HUES6 (cell line): ENCODE measurements around the gene ST6GALNAC5.
A peak's percentile ranks its signal among the peaks of the same experiment; 100 is the strongest.
"Not testable (repeated sequence)": the region's sequence is repeated elsewhere in the genome, so short reads cannot be mapped to it uniquely, and the experiment has no call there.

ENCODE experiments used
- H3K27ac ChIP-seq: 2 replicates; pipeline ENCODE4 v1.7.0; 2013; ENCODE audit warnings: low read depth, mild to moderate bottlenecking, low read length, inconsistent platforms
- H3K27me3 ChIP-seq: 2 replicates; pipeline ENCODE4 v1.6.1; 2013; ENCODE audit warnings: low read length; ENCODE audit not compliant: control insufficient read depth, insufficient read depth
- H3K36me3 ChIP-seq: 2 replicates; pipeline ENCODE4 v1.6.1; 2013; ENCODE audit warnings: low read length; ENCODE audit not compliant: control insufficient read depth, insufficient read depth
- H3K4me1 ChIP-seq: 2 replicates; pipeline ENCODE4 v1.6.1; 2013; ENCODE audit warnings: low read length; ENCODE audit not compliant: control insufficient read depth, insufficient read depth
- H3K4me3 ChIP-seq: 2 replicates; pipeline ENCODE4 v1.5.1; 2013; ENCODE audit warnings: low read depth, low read length
- H3K9ac ChIP-seq: one replicate; pipeline ENCODE4 v1.6.1; 2013; ENCODE audit warnings: mild to moderate bottlenecking, low read length
- H3K9me3 ChIP-seq: 2 replicates; pipeline ENCODE4 v1.6.1; 2013; ENCODE audit warnings: low read depth, low read length; ENCODE audit not compliant: control insufficient read depth, insufficient read depth

ST6GALNAC5 gene

GRCh38 chr1:76867342-76868130 lies at the start of gene ST6GALNAC5:
Gene ST6GALNAC5 (plus strand): TSS chr1:76867480.
- H3K27me3 ChIP-seq, result peaks cover 37% of the 10 kb centered on the region
- H3K4me3 ChIP-seq, result peak within 1 kb of the TSS; percentile 92
- H3K9ac ChIP-seq, result peak within 1 kb of the TSS; percentile 91
- peaks cover 5% of the 10 kb centered on the region; the same call in 1 of the 2 replicates for H3K4me1 ChIP-seq
- H3K36me3 ChIP-seq, result peaks cover 13% of the 10 kb centered on the region; the same call in 1 of the 2 replicates
- no peaks in the 10 kb centered on the region for H3K9me3 ChIP-seq
- peak within 1 kb of the TSS; percentile 29; the same call in 1 of the 2 replicates for H3K27ac ChIP-seq

- Histone ChIP-seq H3K9ac (no peak overlapping the region), H3K4me3 (no peak overlapping the region), H3K36me3 (no peaks in the 10 kb centered on the region), H3K27me3 (no peaks in the 10 kb centered on the region), H3K4me1 (no peaks in the 10 kb centered on the region), H3K9me3 (no peaks in the 10 kb centered on the region), H3K27ac (no peak overlapping the region)
Measured at GRCh38 chr1:76820028-76820427, 47.3 kb upstream of the ST6GALNAC5 start.

GRCh38 chr1:76822961-76823360 lies 44.3 kb upstream of the ST6GALNAC5 start:
- not testable (repeated sequence) for H3K27me3 ChIP-seq, H3K9me3 ChIP-seq, H3K27ac ChIP-seq, H3K9ac ChIP-seq, H3K36me3 ChIP-seq, H3K4me3 ChIP-seq, H3K4me1 ChIP-seq

- no peak overlapping the region for H3K4me3 ChIP-seq
- H3K4me1 ChIP-seq, result no peaks in the 10 kb centered on the region
- H3K27me3 ChIP-seq, result no peaks in the 10 kb centered on the region
- H3K9me3 ChIP-seq, result no peaks in the 10 kb centered on the region
- no peak overlapping the region for H3K9ac ChIP-seq
- no peak overlapping the region for H3K27ac ChIP-seq
- H3K36me3 ChIP-seq, result no peaks in the 10 kb centered on the region
Measured at GRCh38 chr1:76824106-76824505, 43.2 kb upstream of the ST6GALNAC5 start.

GRCh38 chr1:76826072-76826845 lies 41.0 kb upstream of the ST6GALNAC5 start:
- Histone ChIP-seq H3K27me3 (no peaks in the 10 kb centered on the region), H3K36me3 (no peaks in the 10 kb centered on the region), H3K9me3 (no peaks in the 10 kb centered on the region), H3K27ac (no peak overlapping the region), H3K4me1 (no peaks in the 10 kb centered on the region), H3K9ac (no peak overlapping the region), H3K4me3 (no peak overlapping the region)

- Histone ChIP-seq H3K27me3 (no peaks in the 10 kb centered on the region), H3K36me3 (no peaks in the 10 kb centered on the region), H3K4me1 (no peaks in the 10 kb centered on the region), H3K9ac (no peak overlapping the region), H3K27ac (no peak overlapping the region), H3K4me3 (no peak overlapping the region), H3K9me3 (no peaks in the 10 kb centered on the region)
Measured at GRCh38 chr1:76827066-76827465, 40.2 kb upstream of the ST6GALNAC5 start.

- Histone ChIP-seq H3K4me3 (no peak overlapping the region), H3K9me3 (no peaks in the 10 kb centered on the region), H3K9ac (no peak overlapping the region), H3K27ac (no peak overlapping the region), H3K27me3 (no peaks in the 10 kb centered on the region), H3K36me3 (no peaks in the 10 kb centered on the region), H3K4me1 (no peaks in the 10 kb centered on the region)
Measured at GRCh38 chr1:76830373-76830772, 36.9 kb upstream of the ST6GALNAC5 start.

GRCh38 chr1:76832521-76832920 lies 34.8 kb upstream of the ST6GALNAC5 start:
- Histone ChIP-seq H3K27ac (no peak overlapping the region), H3K36me3 (no peaks in the 10 kb centered on the region), H3K9me3 (0 out of 2 replicates have a peak, but pooled peaks cover 2% of the 10 kb centered on the region), H3K4me3 (no peak overlapping the region), H3K9ac (no peak overlapping the region), H3K27me3 (no peaks in the 10 kb centered on the region), H3K4me1 (no peaks in the 10 kb centered on the region)

- Histone ChIP-seq H3K9me3 (0 out of 2 replicates have a peak, but pooled peaks cover 2% of the 10 kb centered on the region), H3K36me3 (no peaks in the 10 kb centered on the region), H3K27me3 (no peaks in the 10 kb centered on the region), H3K9ac (no peak overlapping the region), H3K4me1 (no peaks in the 10 kb centered on the region), H3K4me3 (no peak overlapping the region), H3K27ac (no peak overlapping the region)
Measured at GRCh38 chr1:76833151-76833550, 34.1 kb upstream of the ST6GALNAC5 start.

GRCh38 chr1:76833856-76834255 lies 33.4 kb upstream of the ST6GALNAC5 start:
- Histone ChIP-seq H3K36me3 (no peaks in the 10 kb centered on the region), H3K9ac (no peak overlapping the region), H3K4me1 (no peaks in the 10 kb centered on the region), H3K4me3 (no peak overlapping the region), H3K27me3 (no peaks in the 10 kb centered on the region), H3K27ac (no peak overlapping the region), H3K9me3 (0 out of 2 replicates have a peak, but pooled peaks cover 2% of the 10 kb centered on the region)

- Histone ChIP-seq H3K36me3 (no peaks in the 10 kb centered on the region), H3K4me1 (no peaks in the 10 kb centered on the region), H3K4me3 (no peak overlapping the region), H3K27me3 (no peaks in the 10 kb centered on the region), H3K27ac (no peak overlapping the region), H3K9me3 (0 out of 2 replicates have a peak, but pooled peaks cover 2% of the 10 kb centered on the region), H3K9ac (no peak overlapping the region)
Measured at GRCh38 chr1:76835203-76835602, 32.1 kb upstream of the ST6GALNAC5 start.
